Kidney (tissue), 14 donors: ENCODE data around the gene ALCAM. TPM values are rescaled to one million over a fixed set of nuclear protein-coding genes. Genes with fewer than 3 reads are reported as not detected.

Experiments used
- DNase-seq, 5 donors: peaks; one replicate each; pipeline ENCODE4 v3.0.0-alpha.2; 2013 to 2020
- FAIRE-seq: peaks from 2 replicates; lab custom pipeline; 2012; peaks lifted over from hg19 to GRCh38; lab: Jason Lieb, UNC
- H3K27ac ChIP-seq, 2 donors: one replicate each; pipeline ENCODE4 v1.7.0; 2013; ENCODE audit warnings: low read depth in 2 of 2, low read length in 2 of 2, inconsistent platforms in 1 of 2
- H3K27me3 ChIP-seq: one replicate; pipeline ENCODE4 v1.7.1; 2013; ENCODE audit warnings: low read length, inconsistent platforms; ENCODE audit not compliant: control insufficient read depth, insufficient read depth
- H3K36me3 ChIP-seq, 3 donors: one replicate each; pipeline versions ENCODE4 v1.7.0 to v1.7.1; 2013; ENCODE audit warnings: low read length in 3 of 3, control low read depth in 1 of 3, inconsistent platforms in 1 of 3; ENCODE audit not compliant: insufficient read depth in 3 of 3, control insufficient read depth in 2 of 3
- H3K4me1 ChIP-seq, 3 donors: one replicate each; pipeline versions ENCODE4 v1.7.0 to v1.7.1; 2013; ENCODE audit warnings: low read length in 3 of 3, inconsistent platforms in 1 of 3, low read depth in 1 of 3; ENCODE audit not compliant: control insufficient read depth in 2 of 3, insufficient read depth in 2 of 3
- H3K4me3 ChIP-seq, 3 donors: one replicate each; pipeline versions ENCODE4 v1.7.0 to v1.8.1; 2013; ENCODE audit warnings: low read length in 3 of 3, control low read depth in 1 of 3, inconsistent platforms in 1 of 3
- H3K9ac ChIP-seq, 3 donors: one replicate each; pipeline versions ENCODE4 v1.7.0 to v1.7.1; 2013; ENCODE audit warnings: low read length in 3 of 3, control low read depth in 1 of 3, inconsistent platforms in 1 of 3
- H3K9me3 ChIP-seq, 3 donors: one replicate each; pipeline versions ENCODE4 v1.7.0 to v1.7.1; 2013; ENCODE audit warnings: low read length in 3 of 3, control low read depth in 1 of 3, inconsistent platforms in 1 of 3; ENCODE audit not compliant: control insufficient read depth in 2 of 3, insufficient read depth in 1 of 3
- CTCF ChIP-seq: IDR thresholded peaks from 3 replicates; pipeline ENCODE4 v1.5.1; 2012; ENCODE audit warnings: mild to moderate bottlenecking, moderate library complexity, borderline replicate concordance; ENCODE audit not compliant: insufficient read depth; ENCODE audit errors: extremely low read depth
- intact Hi-C: fragments of 100-400 bp; cut with DNase I; formaldehyde crosslinking; loops from one replicate; pipeline ENCODE4 v1.11.1; 2022
- polyA plus RNA-seq: library from polyadenylated mRNA; stranded (reverse); fragments of 350-450 nt; fragmentation: Illumina TruSeq; extraction: RNeasy Lipid Tissue Mini Kit (QIAGEN cat#74804); gene quantifications from one replicate; pipeline ENCODE4 v1.2.3, GENCODE V29; 2014; ENCODE audit warnings: low read depth, low replicate concordance; ENCODE audit not compliant: insufficient read depth
- total RNA-seq: library from RNA; stranded (reverse); fragmentation: NEBNext Ultra II Directional; extraction: Animal tissue kit (Norgen Biotek cat#: 25700); gene quantifications from one replicate; pipeline ENCODE4 v1.2.1, GENCODE V29; 2021
- donor health status: control.
- donor health status: control.
- donor health status: control.
- donor health status: control.
- donor health status: control.
- donor health status: DM: yes; HTN: yes; CAD: no.
- donor health status: Normal renal cell carcinoma (clear cell type).

The ALCAM gene
- total and polyA plus RNA-seq, 2 donors from 2014 or later: 15.1 to 36.4 TPM

GRCh38 chr3:105353485-105354161, 13.1 kb upstream of the ALCAM start:
- DNase-seq (peak; percentile 33 to 70 (median 48)), FAIRE-seq (no peak)
- Histone ChIP-seq H3K9me3 (no peaks in the 10 kb centered on the region), H3K4me3 (peak overlapping the region; percentile 21 to 61 (median 60)), H3K27me3 (no peaks in the 10 kb centered on the region), H3K27ac (no peak overlapping the region), H3K36me3 (no peaks in the 10 kb centered on the region), H3K4me1 (no peaks in the 10 kb centered on the region), H3K9ac (peak overlapping the region in 1 of 3 donors; percentile 24)
- intact Hi-C loops: no loop called here
- TF ChIP-seq CTCF: no peak

GRCh38 chr3:105354429-105354828, 12.3 kb upstream of the ALCAM start:
- Histone ChIP-seq H3K4me3 (peak overlapping the region; percentile 21 to 61 (median 60)), H3K9ac (peak overlapping the region in 1 of 3 donors; percentile 24), H3K27ac (no peak overlapping the region), H3K9me3 (no peaks in the 10 kb centered on the region), H3K27me3 (no peaks in the 10 kb centered on the region), H3K4me1 (no peaks in the 10 kb centered on the region), H3K36me3 (no peaks in the 10 kb centered on the region)
- no peak for FAIRE-seq
- intact Hi-C loops: no loop called here
- peak in 1 of 5 donors; percentile 27 for DNase-seq
- TF ChIP-seq CTCF: no peak

- intact Hi-C loops: no loop called here
- Histone ChIP-seq H3K27ac (no peak overlapping the region), H3K9ac (no peak overlapping the region), H3K4me3 (no peak overlapping the region), H3K9me3 (no peaks in the 10 kb centered on the region), H3K36me3 (no peaks in the 10 kb centered on the region), H3K27me3 (no peaks in the 10 kb centered on the region), H3K4me1 (no peaks in the 10 kb centered on the region)
- FAIRE-seq (no peak), DNase-seq (peak in 3 of 5 donors; percentile 37 to 76 (median 57))
- TF ChIP-seq CTCF: no peak
These were observed 11.2 kb upstream of the ALCAM start for GRCh38 chr3:105355408-105356061.
